ENCODE data around the gene KRT24.
"Not testable (repeated sequence)": the region's sequence is repeated elsewhere in the genome, so short reads cannot be mapped to it uniquely, and the experiment has no call there.

Gene KRT24

DNA sequence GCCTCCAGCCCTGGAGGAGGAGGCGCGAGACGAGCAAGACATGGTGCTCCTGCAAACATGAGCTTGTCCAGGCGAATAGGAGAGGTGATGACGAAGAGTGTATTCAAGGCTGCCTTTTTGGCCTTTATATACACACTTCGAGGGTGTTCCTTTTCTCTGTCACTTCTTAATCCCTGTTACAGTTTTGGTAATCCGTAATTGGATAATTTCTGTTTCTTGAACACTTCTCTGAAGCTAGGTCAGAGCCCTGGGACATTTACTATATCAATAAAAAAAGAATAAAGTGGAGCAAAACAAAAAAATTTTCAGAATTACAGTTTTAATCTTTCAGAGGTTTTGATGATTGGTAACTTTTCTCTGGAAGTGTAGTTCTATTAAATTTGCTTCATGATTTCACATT, at the start of gene KRT24:
Gene KRT24, minus strand, starts transcription at position 101 of the 400 bp plus-strand sequence. Its CDS starts 59 bp downstream, at position 42.
- no peak for DNase-seq

DNA sequence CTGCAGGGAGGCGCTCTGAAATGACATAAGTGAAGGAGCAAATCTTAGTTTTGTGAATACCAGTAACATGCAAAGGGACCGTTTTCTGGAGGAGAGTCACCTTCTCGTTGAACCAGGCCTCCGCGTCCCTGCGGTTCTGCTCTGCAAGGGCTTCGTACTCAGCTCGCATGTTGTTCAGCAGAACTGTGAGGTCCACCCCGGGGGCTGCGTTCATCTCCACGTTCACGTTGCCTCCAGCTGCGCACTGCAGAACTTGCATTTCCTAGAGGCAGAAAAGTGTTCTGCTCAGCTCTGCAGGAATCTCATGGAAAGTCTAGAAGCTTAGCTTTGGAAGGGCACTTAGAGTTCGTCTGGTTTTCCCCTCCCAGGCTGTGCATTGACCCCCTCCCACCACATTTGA, 47.5 kb upstream of the KRT24 start:
- DNase-seq = no peak

DNA sequence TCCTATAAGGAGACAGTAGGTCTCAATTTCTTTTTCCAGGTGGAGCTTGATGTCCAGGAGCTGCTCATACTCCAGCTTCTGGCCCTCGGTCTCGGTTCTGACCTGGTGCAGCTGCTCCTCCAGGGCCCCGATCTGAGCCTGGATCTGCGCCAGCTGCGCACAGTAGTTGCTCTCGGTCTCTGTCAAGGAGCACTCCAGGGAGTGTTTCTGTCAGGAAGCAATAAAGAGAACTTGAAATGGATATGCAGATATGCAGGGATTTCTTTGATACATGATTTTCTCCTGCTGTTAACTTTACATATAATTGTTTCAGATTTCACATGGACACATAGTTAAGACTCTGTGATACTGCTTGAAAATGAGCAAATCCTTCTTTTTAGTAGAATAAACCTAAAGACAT, 46.8 kb upstream of the KRT24 start:
- no peak for DNase-seq

DNA sequence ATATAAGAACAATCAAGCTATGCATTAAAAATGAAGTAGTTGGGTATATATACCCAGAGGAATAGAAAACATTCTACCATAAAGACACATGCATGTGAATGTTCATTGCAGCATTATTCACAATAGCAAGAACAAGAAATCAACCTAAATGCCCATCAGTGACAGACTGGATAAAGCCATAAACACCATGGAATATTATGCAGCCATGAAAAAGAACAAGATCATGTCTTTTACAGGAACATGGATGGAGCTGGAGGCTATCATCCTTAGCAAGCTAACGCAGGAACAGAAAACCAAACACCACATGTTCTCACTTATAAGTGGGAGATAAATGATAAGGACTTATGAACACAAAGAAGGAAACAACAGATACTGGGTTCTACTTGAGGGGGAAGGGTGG, 45.1 kb upstream of the KRT24 start:
- not testable (repeated sequence) for DNase-seq

DNA sequence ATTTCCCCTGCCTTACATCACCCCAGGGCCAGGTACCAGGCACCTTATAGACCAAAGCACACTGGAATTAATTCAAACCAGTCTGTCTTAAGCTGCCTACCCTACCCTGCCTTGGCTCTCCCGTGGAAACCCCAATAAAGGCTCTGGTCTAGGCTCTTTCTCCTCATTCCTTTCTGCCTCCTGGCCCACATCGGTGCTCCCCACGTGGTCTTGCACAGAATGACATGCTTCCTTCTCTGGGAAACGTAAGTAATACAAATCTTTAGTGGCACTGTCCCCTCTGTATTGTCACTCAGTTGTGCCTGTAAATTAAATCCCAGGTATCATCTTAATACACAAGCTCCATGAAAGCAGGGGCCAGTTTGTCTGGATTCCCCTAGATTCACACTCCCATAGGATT, 35.0 kb upstream of the KRT24 start:
- no peak for DNase-seq

- DNase-seq = no peak
These were observed 31.5 kb upstream of the KRT24 start for GRCh38 chr17:40735016-40735415.

DNA sequence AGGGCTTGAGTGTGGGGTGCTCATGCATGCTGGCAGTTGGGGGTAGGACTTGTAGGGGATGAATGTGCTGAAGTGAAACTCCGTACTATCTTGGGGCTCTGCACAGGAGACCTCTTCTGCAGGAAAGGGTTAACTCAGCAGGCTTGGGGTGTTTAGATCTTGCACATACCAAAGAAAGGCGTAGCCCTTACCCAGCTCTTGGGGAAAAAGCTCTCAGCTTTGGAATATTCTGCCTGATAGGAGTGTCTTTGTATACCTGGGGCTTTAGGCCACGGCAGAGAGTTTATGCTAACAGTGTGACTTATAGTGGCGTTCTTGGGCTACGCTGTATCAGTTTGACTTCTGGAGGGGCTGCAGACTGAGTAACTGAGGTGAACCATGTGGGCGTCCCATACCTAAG, 30.5 kb upstream of the KRT24 start:
- no peak for DNase-seq

- no peak for DNase-seq
These were observed 27.4 kb upstream of the KRT24 start for GRCh38 chr17:40730970-40731369.

GRCh38 chr17:40727447-40728231, 24.1 kb upstream of the KRT24 start:
- DNase-seq = no peak

- peak; percentile 14 for DNase-seq
These were observed 23.4 kb upstream of the KRT24 start for GRCh38 chr17:40726919-40727318.

DNA sequence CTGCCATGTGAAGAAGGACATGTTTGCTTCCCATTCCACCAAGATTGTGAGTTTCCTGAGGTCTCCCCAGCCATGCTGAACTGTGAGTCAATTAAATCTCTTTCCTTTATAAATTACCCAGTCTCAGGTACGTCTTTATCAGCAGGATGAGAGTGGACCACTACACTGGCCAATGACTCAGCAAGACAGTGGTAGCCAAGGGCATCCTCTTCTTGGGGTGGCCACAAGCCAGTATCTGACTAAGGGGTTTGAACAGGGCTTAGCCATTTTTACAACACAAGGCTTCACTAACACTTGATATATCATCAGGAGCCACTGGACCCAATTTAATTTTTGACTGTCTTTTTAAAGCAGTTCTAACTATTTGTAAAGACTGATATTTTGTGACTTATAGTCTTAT, 21.1 kb upstream of the KRT24 start:
- DNase-seq = no peak

DNA sequence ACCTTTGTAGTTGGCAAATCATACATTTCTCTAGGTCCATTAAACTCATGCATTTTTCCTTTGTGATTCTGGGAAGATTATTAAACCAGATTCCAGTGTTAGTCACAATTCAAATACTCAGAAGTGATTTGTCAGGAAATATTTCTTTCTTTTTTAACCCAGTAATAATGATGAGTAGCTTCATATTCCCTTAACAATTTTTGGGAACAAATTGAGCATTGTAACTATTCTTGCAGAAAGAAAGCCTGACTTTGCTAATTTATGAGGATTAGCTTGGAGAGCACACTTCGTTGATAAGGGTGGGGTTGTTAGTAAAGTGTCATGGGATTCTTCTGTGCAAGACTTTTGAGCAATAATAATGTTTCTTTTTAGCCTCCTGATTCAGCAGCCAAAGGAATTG, 18.7 kb upstream of the KRT24 start:
- DNase-seq = no peak

DNA sequence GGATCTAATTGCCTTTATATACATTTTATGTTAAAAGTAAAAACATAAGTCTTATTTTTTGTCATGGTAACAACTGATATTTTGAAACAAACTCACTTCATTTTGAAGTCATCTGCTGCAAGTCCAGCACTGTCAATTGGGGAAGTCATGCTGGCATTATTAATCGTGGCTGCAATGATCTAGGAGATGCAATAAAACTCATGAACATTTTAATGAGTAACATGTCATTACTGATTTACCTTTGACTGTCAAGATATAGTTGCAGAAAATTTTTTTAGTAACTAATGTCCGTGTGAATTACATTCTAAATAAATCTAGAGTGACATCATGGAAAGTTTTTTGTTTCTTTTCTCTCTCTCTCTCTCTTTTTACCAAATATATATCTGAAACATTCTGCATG, 17.3 kb upstream of the KRT24 start:
- no peak for DNase-seq

DNA sequence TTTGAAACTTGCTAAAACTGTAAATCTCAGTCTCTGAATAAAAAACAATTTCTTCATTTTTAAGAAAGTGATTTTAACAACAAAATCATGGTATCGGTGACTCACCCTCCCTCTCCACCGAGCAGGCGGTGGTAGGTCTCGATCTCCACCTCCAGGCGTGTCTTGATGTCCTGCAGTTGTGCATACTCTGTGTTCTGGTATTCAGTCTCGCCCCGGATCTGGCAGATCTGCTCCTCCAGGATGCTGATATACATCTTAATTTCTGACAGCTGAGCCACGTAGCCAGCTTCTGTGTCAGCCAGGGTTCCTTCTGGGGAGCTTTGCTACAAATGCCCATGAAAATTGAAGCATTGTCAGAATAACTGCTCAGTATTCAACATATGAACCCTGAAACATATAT, 15.4 kb upstream of the KRT24 start:
- no peak for DNase-seq

DNA sequence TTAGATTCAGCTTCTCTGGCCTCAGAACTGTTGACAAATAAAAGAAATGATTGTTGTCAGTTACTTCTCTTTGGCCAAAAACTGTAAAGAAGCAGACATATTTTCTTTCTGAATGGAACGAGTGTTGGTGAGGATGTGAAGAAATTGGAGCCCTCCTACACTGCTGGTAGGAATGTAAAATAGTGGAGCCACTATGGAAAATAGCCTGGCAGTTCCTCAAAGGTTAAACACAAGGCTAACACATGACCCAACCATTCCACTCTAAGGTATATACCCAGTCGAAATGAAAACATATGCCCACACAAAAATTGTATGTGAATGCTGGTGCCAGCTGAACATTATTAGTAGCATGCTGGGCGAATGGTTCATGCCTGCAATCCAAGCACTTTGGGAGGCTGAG, 14.2 kb upstream of the KRT24 start:
- DNase-seq = no peak

GRCh38 chr17:40714473-40714872, 10.9 kb upstream of the KRT24 start:
- no peak for DNase-seq

DNA sequence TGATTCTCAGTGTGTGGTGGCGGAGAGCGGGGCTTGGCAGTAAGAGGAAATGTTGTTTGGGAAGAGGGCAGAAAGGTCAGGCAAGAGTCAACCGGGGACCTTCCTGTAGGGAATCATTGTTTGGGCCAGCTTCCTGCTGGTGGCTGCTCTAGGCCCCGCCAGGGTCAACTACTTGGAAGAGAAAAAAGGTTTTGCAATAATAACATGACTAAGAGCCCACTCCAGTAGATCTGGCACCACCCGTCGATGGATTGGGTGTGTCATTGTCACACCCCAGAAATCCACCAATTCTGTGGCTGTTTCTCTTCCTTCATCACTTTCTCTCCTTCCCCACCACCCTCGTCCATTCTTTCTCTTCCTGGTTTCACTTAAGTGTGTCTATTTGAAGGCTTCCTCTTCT, 4.2 kb upstream of the KRT24 start:
- no peak for DNase-seq

- no peak for DNase-seq
These were observed 2.0 kb upstream of the KRT24 start for GRCh38 chr17:40705584-40705983.

GRCh38 chr17:40702271-40702670, 1.3 kb downstream of the KRT24 start:
- no peak for DNase-seq

- no peak for DNase-seq
These were observed 3.7 kb downstream of the KRT24 start for GRCh38 chr17:40699853-40700252.

- DNase-seq = no peak
These were observed 4.2 kb downstream of the KRT24 start for GRCh38 chr17:40699371-40699770.

GRCh38 chr17:40697297-40697696, 6.3 kb downstream of the KRT24 start:
- DNase-seq = no peak

DNA sequence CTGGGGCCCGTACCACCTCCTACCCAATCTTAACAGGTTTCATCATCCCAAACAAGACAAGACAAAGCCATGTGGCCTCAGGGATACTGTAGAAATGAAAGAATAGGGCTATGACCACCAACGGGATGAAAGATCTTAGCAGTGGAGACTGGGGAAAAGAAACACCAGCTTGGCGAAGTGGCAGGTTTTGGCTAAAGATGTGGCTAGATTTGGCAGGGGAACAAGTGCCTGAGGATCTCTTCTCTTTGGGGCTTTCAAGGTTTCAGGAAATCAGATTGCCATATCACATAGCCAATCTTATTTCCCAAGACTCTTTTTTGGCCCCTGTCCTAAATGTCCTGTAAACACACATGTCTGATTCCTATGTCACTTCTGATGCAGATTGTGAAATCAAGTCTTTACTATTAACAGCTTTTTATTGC, 6.9 kb downstream of the KRT24 start:
- DNase-seq = no peak

DNA sequence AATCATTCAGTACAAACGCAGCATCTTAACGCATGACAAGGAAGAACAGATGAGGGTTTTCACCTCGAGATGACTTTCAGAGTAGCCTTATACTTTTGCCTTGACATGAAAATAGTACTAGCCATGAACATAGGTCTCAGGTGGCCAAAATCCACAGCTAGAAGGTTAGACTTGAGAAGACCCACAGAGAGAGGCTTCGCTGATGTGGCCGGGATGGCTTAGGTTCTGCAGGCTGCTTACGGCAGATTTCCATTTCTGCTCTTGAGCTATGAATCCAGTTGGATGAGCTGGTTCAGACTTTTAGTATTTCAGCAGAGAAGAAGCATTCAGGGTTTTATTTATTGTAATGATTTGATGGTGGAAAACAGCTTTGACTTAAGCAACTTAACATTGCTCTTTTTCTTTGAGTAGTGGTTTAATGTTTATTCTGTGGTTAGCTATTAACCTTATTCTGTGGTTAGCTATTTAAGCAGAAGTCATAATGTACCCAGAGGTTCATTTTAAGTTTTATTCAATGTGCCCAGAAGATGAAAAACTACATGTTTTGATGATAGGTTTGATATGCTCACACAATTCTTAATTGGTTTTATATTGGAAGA, 7.6 kb downstream of the KRT24 start:
- DNase-seq = no peak

DNA sequence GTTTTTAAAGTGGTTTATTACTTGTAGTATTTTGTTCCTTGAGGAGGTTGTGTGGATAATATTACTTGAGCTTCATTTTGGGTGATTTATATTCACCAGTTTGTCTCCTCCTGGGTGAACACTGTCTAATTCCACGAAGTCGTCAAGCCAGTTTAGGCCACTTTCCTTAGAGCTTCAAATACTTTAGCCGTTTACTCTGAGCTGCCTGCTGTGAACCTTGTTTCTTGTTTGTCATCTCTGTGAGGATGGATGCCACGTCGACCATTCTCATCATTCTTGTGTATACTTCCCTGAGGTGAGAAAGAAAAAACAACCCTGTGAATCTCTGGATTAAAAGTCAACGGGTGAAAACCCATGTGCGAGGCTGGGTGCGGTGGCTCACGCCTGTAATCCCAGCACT, 9.0 kb downstream of the KRT24 start:
- no peak for DNase-seq
